ENCODE data around the gene OR13A1.
"Not testable (repeated sequence)": the region's sequence is repeated elsewhere in the genome, so short reads cannot be mapped to it uniquely, and the experiment has no call there.

Gene OR13A1

GRCh38 chr10:45280113-45280760, 35.2 kb downstream of the OR13A1 start:
- no peak for DNase-seq

- DNase-seq: no peak
Measured at GRCh38 chr10:45279682-45280081, 35.7 kb downstream of the OR13A1 start.

- no peak for DNase-seq
Measured at GRCh38 chr10:45278860-45279498, 36.4 kb downstream of the OR13A1 start.

- not testable (repeated sequence) for DNase-seq
Measured at GRCh38 chr10:45276146-45276545, 39.3 kb downstream of the OR13A1 start.

- no peak for DNase-seq
Measured at GRCh38 chr10:45274364-45274763, 41.0 kb downstream of the OR13A1 start.

- DNase-seq: not testable (repeated sequence)
Measured at GRCh38 chr10:45267777-45268176, 47.6 kb downstream of the OR13A1 start.

- no peak for DNase-seq
Measured at GRCh38 chr10:45265996-45266395, 49.4 kb downstream of the OR13A1 start.

- no peak for DNase-seq
Measured at GRCh38 chr10:45261946-45262345, 53.5 kb downstream of the OR13A1 start.

- DNase-seq: no peak
Measured at GRCh38 chr10:45261243-45261775, 54.1 kb downstream of the OR13A1 start.

GRCh38 chr10:45260635-45261034, 54.8 kb downstream of the OR13A1 start:
- DNase-seq: not testable (repeated sequence)

GRCh38 chr10:45259786-45260495, 55.5 kb downstream of the OR13A1 start:
- DNase-seq: not testable (repeated sequence)

GRCh38 chr10:45257600-45257999, 57.8 kb downstream of the OR13A1 start:
- DNase-seq: no peak

- no peak for DNase-seq
Measured at GRCh38 chr10:45256246-45256645, 59.2 kb downstream of the OR13A1 start.

- DNase-seq: no peak
Measured at GRCh38 chr10:45255706-45256105, 59.7 kb downstream of the OR13A1 start.

GRCh38 chr10:45254892-45255291, 60.5 kb downstream of the OR13A1 start:
- no peak for DNase-seq

GRCh38 chr10:45253183-45253914, 62.1 kb downstream of the OR13A1 start:
- no peak for DNase-seq

Measured in activated gamma-delta T cell treated with Interleukin-2 at 50 U/mL for 16 hours (primary cell).